HepG2 (cell line): ENCODE data around the gene ABCA2. TPM values are rescaled to one million over a fixed set of nuclear protein-coding genes. Genes with fewer than 3 reads are reported as not detected.

ENCODE experiments used
- CBX1 ChIP-seq: IDR thresholded peaks from one replicate; pipeline ENCODE4 v1.6.1; 2016; ENCODE audit warnings: antibody characterized with exemption, low read depth
- CC2D1A ChIP-seq: sonication (generic); formaldehyde crosslinking; IDR thresholded peaks from 2 replicates; pipeline ENCODE4 v1.8.1; 2023; ENCODE audit warnings: mild to moderate bottlenecking, missing genetic modification reagents
- DMAP1 ChIP-seq: IDR thresholded peaks from 2 replicates; pipeline ENCODE4 v1.6.1; 2016
- HNRNPK ChIP-seq: fragments of 200-400 bp; formaldehyde crosslinking; IDR thresholded peaks from 2 replicates; pipeline ENCODE4 v1.6.1; 2018; ENCODE audit warnings: low read length, low read depth, moderate library complexity, mild to moderate bottlenecking; ENCODE audit not compliant: poor library complexity, severe bottlenecking
- MAFF ChIP-seq: IDR thresholded peaks from 2 replicates; pipeline ENCODE4 v1.6.1; 2011; ENCODE audit warnings: low read depth, low read length, improper control_type of control experiment
- NR1H2 ChIP-seq: sonication (generic); formaldehyde crosslinking; IDR thresholded peaks from 2 replicates; pipeline ENCODE4 v1.8.1; 2022; ENCODE audit warnings: low read depth, missing genetic modification reagents, borderline replicate concordance
- SKI ChIP-seq: fragments of 450-650 bp; IDR thresholded peaks from one replicate; pipeline ENCODE4 v1.6.1; 2018; ENCODE audit warnings: mild to moderate bottlenecking; ENCODE audit not compliant: partially characterized antibody
- TFE3 ChIP-seq: IDR thresholded peaks from 2 replicates; pipeline ENCODE4 v1.6.1; 2016
- ZBTB34 ChIP-seq: sonication (generic); formaldehyde crosslinking; IDR thresholded peaks from 2 replicates; pipeline ENCODE4 v1.8.0; 2022; ENCODE audit warnings: mild to moderate bottlenecking, missing genetic modification reagents
- ZNF274 ChIP-seq: sonication (generic); formaldehyde crosslinking; IDR thresholded peaks from 2 replicates; pipeline ENCODE4 v1.5.1; 2020; ENCODE audit warnings: mild to moderate bottlenecking, missing genetic modification reagents
- ZNF749 ChIP-seq: sonication (generic); formaldehyde crosslinking; IDR thresholded peaks from 2 replicates; pipeline ENCODE4 v1.8.0; 2022; ENCODE audit warnings: mild to moderate bottlenecking, missing genetic modification reagents, moderate library complexity, borderline replicate concordance
- polyA plus RNA-seq, 8 experiments: library from polyadenylated mRNA; depleted of rRNA in 3 of 8; stranded (reverse) in 7 of 8; unstranded in 1 of 8; fragments of >200 nt; fragmentation: Illumina TruSeq in 4 of 8; extraction: Trizol in 4 of 8; gene quantifications; 2 replicates each; pipeline versions ENCODE4 v1.2.1 to v1.2.3, GENCODE V29; 2011 to 2016; ENCODE audit warnings: low read depth in 4 of 8, missing spikeins in 1 of 8, mixed read lengths in 1 of 8; ENCODE audit not compliant: insufficient read depth in 1 of 8
- total RNA-seq, 5 experiments: library from RNA; depleted of rRNA; stranded (reverse); fragments of >200 nt; fragmentation: Illumina TruSeq; extraction: Trizol; gene quantifications; 2 replicates each; pipeline ENCODE4 v1.2.3, GENCODE V29; 2016; ENCODE audit warnings: low read depth in 1 of 5
- TF ChIP-seq, protein P1 (sequence below): sonication (generic); formaldehyde crosslinking; IDR thresholded peaks from 2 replicates; pipeline ENCODE4 v1.9.0; 2021; ENCODE audit warnings: mild to moderate bottlenecking, missing genetic modification reagents
- TF ChIP-seq, protein P2 (sequence below), 2 experiments: sonication (generic) in 1 of 2; formaldehyde crosslinking in 1 of 2; IDR thresholded peaks; 2 replicates each; pipeline versions ENCODE4 v1.6.1 to v1.9.0; 2014 to 2022; ENCODE audit warnings: antibody characterized with exemption in 1 of 2, borderline replicate concordance in 1 of 2, inconsistent platforms in 1 of 2, low read depth in 1 of 2, missing genetic modification reagents in 1 of 2

ABCA2 gene
- total and polyA plus RNA-seq, 2 of the 13 experiments (the other 11 are each of a cell fraction or from before 2014, with no cell fraction given), result 2.9 to 19.2 TPM

DNA sequence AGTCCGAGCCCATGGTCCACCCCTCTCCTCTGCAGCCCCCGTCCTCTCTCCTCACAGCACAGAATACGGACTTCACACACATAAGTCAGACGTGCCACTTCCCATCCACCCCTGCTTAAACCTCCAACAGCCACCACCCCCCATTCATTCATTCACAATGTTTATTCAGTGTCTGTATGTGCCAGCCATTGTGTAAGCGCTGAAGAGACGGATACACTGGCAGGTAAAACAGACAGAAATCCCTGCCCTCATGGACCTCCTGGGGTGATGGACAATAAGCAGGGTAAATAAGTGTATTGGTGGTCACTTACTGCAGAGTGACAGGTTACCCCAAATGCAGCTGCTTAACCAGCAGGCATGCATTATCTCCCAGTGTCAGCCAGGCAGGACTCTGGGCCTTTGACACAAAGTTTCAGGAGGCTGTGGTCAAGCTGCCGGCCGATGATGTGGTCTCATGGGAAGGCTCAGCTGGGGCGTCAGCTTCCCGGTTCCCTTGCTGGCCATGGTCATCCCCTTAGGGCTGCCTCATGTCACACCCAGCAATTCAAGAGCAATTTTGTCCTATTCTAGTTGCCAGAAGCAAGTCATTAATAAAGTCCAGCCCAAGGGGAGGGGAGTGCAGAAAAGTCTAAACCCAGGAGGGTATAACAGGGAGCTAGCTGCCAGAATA lies 37.7 kb downstream of the ABCA2 start (continued):
- TF ChIP-seq, protein P1, sequence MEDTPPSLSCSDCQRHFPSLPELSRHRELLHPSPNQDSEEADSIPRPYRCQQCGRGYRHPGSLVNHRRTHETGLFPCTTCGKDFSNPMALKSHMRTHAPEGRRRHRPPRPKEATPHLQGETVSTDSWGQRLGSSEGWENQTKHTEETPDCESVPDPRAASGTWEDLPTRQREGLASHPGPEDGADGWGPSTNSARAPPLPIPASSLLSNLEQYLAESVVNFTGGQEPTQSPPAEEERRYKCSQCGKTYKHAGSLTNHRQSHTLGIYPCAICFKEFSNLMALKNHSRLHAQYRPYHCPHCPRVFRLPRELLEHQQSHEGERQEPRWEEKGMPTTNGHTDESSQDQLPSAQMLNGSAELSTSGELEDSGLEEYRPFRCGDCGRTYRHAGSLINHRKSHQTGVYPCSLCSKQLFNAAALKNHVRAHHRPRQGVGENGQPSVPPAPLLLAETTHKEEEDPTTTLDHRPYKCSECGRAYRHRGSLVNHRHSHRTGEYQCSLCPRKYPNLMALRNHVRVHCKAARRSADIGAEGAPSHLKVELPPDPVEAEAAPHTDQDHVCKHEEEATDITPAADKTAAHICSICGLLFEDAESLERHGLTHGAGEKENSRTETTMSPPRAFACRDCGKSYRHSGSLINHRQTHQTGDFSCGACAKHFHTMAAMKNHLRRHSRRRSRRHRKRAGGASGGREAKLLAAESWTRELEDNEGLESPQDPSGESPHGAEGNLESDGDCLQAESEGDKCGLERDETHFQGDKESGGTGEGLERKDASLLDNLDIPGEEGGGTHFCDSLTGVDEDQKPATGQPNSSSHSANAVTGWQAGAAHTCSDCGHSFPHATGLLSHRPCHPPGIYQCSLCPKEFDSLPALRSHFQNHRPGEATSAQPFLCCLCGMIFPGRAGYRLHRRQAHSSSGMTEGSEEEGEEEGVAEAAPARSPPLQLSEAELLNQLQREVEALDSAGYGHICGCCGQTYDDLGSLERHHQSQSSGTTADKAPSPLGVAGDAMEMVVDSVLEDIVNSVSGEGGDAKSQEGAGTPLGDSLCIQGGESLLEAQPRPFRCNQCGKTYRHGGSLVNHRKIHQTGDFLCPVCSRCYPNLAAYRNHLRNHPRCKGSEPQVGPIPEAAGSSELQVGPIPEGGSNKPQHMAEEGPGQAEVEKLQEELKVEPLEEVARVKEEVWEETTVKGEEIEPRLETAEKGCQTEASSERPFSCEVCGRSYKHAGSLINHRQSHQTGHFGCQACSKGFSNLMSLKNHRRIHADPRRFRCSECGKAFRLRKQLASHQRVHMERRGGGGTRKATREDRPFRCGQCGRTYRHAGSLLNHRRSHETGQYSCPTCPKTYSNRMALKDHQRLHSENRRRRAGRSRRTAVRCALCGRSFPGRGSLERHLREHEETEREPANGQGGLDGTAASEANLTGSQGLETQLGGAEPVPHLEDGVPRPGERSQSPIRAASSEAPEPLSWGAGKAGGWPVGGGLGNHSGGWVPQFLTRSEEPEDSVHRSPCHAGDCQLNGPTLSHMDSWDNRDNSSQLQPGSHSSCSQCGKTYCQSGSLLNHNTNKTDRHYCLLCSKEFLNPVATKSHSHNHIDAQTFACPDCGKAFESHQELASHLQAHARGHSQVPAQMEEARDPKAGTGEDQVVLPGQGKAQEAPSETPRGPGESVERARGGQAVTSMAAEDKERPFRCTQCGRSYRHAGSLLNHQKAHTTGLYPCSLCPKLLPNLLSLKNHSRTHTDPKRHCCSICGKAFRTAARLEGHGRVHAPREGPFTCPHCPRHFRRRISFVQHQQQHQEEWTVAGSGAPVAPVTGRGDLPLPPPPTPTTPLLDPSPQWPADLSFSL (CRISPR knock-in tag), result no peak
- TF ChIP-seq, protein P2, sequence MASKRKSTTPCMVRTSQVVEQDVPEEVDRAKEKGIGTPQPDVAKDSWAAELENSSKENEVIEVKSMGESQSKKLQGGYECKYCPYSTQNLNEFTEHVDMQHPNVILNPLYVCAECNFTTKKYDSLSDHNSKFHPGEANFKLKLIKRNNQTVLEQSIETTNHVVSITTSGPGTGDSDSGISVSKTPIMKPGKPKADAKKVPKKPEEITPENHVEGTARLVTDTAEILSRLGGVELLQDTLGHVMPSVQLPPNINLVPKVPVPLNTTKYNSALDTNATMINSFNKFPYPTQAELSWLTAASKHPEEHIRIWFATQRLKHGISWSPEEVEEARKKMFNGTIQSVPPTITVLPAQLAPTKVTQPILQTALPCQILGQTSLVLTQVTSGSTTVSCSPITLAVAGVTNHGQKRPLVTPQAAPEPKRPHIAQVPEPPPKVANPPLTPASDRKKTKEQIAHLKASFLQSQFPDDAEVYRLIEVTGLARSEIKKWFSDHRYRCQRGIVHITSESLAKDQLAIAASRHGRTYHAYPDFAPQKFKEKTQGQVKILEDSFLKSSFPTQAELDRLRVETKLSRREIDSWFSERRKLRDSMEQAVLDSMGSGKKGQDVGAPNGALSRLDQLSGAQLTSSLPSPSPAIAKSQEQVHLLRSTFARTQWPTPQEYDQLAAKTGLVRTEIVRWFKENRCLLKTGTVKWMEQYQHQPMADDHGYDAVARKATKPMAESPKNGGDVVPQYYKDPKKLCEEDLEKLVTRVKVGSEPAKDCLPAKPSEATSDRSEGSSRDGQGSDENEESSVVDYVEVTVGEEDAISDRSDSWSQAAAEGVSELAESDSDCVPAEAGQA (IDR thresholded peaks at IDR 0.05; ENCODE audit: low read depth), result no peak
- TF ChIP-seq, protein P2 (CRISPR knock-in tag; IDR thresholded peaks at IDR 0.05; ENCODE audit: borderline replicate concordance), result no peak
- TF ChIP-seq CBX1 (no peak), MAFF (no peak), NR1H2 (no peak), HNRNPK (no peak), ZNF749 (CRISPR knock-in tag) (no peak), SKI (no peak), ZNF274 (CRISPR knock-in tag) (no peak), TFE3 (CRISPR knock-in tag) (no peak), CC2D1A (no peak), ZBTB34 (no peak), DMAP1 (CRISPR knock-in tag) (no peak)
